Measurements from ENCODE around the gene ANXA6.

- TF ChIP-seq CTCF (IDR thresholded peaks at IDR 0.05 in 4 of 5, conservative IDR thresholded peaks at IDR 0.05 in 1 of 5) = no peak
- no peak for TF ChIP-seq POLR2A (IDR thresholded peaks at IDR 0.05)
Measured at GRCh38 chr5:151067632-151068432, 89.7 kb downstream of the ANXA6 start.

Measured in gastrocnemius medialis (tissue), 4 donors.